ENCODE data around the gene ARHGAP19.
"Not testable (repeated sequence)": the region's sequence is repeated elsewhere in the genome, so short reads cannot be mapped to it uniquely, and the experiment has no call there.

ARHGAP19 gene

DNA sequence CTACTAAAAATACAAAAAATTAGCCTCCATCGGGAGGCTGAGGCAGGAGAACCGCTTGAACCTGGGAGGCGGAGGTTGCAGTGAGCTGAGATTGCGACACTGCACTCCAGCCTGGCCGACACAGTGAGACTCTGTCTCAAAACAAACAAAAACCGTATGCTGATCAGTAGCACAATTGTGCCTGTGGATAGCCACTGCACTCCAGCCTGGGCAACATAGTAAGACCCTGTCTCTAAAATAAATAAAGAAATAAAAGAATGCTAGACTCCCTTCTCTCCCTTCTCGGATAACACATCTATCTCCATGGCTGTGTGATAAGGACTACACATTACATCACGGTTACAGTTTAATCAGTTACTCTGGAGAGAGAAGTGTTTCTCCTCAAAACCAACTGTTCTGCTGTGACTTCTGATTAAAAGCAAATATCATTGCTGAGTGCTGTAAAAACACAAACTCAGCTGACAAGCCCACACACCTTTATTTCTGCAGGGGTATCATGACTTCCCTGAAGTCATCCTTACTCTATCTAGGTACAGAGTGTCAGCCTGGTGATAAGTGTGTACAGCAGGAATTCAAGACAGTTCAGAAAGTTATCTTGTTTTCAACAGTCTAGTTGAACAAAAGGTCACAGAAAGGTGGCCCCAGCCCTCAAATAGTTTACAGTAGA is 5.3 kb upstream of the ARHGAP19 start:
- H3K27me3 ChIP-seq (ENCODE audit: control insufficient read depth in 1 of 2, insufficient read depth in 2 of 2, low read length in 2 of 2), result no peaks in the 10 kb centered on the region
- H3K4me3 ChIP-seq (ENCODE audit: low read depth in 1 of 2, low read length in 2 of 2), result no peak overlapping the region
- H3K9ac ChIP-seq (ENCODE audit: low read length), result no peak overlapping the region
- no peaks in the 10 kb centered on the region for H3K36me3 ChIP-seq (ENCODE audit: insufficient read depth, low read length)
- no peaks in the 10 kb centered on the region for H3K4me1 ChIP-seq (ENCODE audit: insufficient read depth, low read length)
- H3K9me3 ChIP-seq (ENCODE audit: low read length), result no peaks in the 10 kb centered on the region
- no peak overlapping the region for H3K27ac ChIP-seq (ENCODE audit: low read depth, low read length)

DNA sequence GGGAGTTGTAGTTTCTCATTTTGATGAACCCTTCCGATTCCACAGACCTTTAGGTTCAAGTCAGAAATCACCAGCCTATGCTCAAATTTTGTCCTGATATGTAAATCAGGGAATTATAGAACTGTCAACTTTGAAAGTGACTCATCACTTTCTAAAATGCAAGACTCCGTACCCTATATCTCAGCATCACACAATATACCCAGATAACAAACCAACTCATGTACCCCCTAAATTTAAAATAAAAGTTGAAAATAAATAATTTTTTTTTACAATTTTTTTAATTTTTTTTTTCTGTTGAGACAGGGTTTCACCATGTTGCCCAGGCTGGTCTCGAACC is 393 bp upstream of the ARHGAP19 start:
- no peak overlapping the region for H3K9ac ChIP-seq (ENCODE audit: low read length)
- H3K27ac ChIP-seq (ENCODE audit: low read depth, low read length), result no peak overlapping the region
- no peaks in the 10 kb centered on the region for H3K36me3 ChIP-seq (ENCODE audit: insufficient read depth, low read length)
- no peaks in the 10 kb centered on the region for H3K27me3 ChIP-seq (ENCODE audit: control insufficient read depth in 1 of 2, insufficient read depth in 2 of 2, low read length in 2 of 2)
- peaks cover 7% of the 10 kb centered on the region for H3K4me1 ChIP-seq (ENCODE audit: insufficient read depth, low read length)
- H3K4me3 ChIP-seq (ENCODE audit: low read depth in 1 of 2, low read length in 2 of 2), result no peak overlapping the region
- no peaks in the 10 kb centered on the region for H3K9me3 ChIP-seq (ENCODE audit: low read length)

DNA sequence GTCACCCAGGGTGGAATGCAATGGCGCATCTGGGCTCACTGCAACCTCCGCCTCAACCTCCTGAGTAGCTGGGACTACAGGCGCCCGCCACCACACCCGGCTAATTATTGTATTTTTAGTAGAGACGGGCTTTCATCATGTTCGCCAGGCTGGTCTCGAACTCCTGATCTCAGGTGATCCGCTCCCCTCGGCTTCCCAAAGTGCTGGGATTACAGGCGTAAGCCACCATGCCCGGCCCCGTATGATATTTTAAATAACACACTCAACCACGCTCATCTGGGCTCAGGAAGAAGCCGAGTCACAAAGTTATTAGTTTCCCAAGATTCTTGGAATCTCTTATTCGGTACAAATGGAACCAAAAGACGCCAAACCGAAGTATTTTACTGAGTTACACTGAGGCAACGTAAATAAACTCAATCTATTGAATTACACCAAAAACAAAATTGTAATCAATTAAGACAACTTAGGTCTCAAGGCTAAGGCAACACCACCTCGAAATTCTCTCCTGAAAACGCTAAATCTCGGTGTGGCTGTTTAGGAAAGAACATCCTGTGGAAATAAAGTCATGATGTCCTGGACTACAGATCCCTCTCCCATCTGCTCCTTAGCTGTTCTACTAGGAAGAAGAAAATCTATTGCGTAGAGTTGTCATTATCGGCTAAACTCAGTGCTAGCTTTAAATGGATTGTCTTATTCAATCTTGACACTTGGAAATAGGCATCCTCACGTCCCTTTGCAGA is 910 bp downstream of the ARHGAP19 start:
- Histone ChIP-seq H3K27me3 (ENCODE audit: control insufficient read depth in 1 of 2, insufficient read depth in 2 of 2, low read length in 2 of 2) (no peaks in the 10 kb centered on the region), H3K9ac (ENCODE audit: low read length) (peak overlapping the region; percentile 42), H3K27ac (ENCODE audit: low read depth, low read length) (peak overlapping the region; percentile 98), H3K9me3 (ENCODE audit: low read length) (no peaks in the 10 kb centered on the region), H3K4me3 (ENCODE audit: low read depth in 1 of 2, low read length in 2 of 2) (peak overlapping the region; percentile 89 to 93), H3K36me3 (ENCODE audit: insufficient read depth, low read length) (no peaks in the 10 kb centered on the region), H3K4me1 (ENCODE audit: insufficient read depth, low read length) (peaks cover 7% of the 10 kb centered on the region)

DNA sequence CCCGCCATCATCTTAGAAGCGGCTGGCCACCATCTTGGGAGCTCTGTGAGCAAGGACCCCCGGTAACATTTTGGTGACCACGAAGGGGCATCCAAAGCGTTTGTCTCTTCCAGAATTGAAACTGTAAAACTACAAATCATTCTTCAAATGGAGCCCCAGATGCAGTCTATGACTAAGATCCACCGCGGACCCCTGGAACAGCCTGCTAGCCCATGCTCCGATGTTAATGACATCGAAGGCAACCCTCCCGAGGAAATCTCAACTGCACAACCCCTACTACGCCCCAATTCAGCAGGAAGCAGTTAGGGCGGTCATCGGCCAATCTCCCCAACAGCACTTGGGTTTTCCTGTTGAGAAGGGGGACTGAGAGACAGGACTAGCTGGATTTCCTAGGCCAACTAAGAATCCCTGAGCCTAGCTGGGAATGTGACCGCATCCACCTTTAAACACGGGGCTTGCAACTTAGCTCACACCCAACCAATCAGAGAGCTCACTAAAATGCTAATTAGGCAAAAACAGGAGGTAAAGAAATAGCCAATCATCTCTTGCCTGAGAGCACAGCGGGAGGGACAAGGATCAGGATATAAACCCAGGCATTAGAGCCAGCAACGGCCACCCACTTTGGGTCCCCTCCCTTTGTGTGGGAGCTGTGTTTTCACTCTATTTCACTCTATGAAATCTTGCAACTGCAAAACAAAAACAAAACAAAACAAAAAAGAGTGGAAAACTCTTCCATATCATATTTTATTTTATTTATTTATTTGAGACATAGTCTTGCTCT is 1.7 kb downstream of the ARHGAP19 start:
- not testable (repeated sequence) for H3K4me3 ChIP-seq (ENCODE audit: low read depth in 1 of 2, low read length in 2 of 2)

DNA sequence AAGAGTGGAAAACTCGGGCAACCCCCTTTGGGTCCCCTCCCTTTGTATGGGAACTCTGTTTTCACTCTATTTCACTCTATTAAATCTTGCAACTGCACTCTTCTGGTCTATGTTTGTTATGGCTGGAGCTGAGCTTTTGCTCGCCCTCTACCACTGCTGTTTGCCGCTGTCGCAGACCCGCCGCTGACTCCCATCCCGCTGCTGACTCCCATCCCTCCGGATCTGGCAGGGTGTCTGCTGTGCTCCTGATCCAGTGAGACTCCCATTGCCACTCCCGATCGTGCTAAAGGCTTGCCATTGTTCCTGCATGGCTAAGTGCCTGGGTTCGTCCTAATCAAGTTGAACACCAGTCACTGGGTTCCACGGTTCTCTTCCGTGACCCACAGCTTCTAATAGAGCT is 2.4 kb downstream of the ARHGAP19 start:
- H3K9me3 ChIP-seq (ENCODE audit: low read length); H3K27me3 ChIP-seq (ENCODE audit: control insufficient read depth in 1 of 2, insufficient read depth in 2 of 2, low read length in 2 of 2); H3K4me1 ChIP-seq (ENCODE audit: insufficient read depth, low read length); H3K4me3 ChIP-seq (ENCODE audit: low read depth in 1 of 2, low read length in 2 of 2); H3K27ac ChIP-seq (ENCODE audit: low read depth, low read length); H3K36me3 ChIP-seq (ENCODE audit: insufficient read depth, low read length); H3K9ac ChIP-seq (ENCODE audit: low read length): not testable (repeated sequence)

More for the DNA sequence above, 1.7 kb downstream of the ARHGAP19 start:
- H3K4me1 ChIP-seq (ENCODE audit: insufficient read depth, low read length); H3K9ac ChIP-seq (ENCODE audit: low read length); H3K27ac ChIP-seq (ENCODE audit: low read depth, low read length); H3K9me3 ChIP-seq (ENCODE audit: low read length); H3K27me3 ChIP-seq (ENCODE audit: control insufficient read depth in 1 of 2, insufficient read depth in 2 of 2, low read length in 2 of 2); H3K36me3 ChIP-seq (ENCODE audit: insufficient read depth, low read length): not testable (repeated sequence)

DNA sequence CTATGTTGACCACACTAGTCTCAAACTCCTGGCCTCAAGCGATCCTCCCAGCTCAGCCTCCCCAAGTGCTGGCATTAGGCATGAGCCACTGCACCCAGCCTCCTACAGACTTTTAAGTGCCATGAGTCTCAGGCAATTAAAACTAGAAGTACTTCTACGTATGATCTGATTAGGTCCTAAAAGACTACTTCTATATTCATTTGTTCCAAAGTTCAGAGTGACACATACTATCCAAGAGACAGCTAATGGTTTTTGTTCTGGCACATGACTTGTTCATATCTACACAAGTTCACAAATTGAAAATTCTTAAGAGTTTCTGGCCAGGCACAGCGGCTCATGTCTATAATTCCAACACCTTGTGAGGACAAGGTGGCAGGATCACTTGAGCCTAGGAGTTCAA is 11.7 kb downstream of the ARHGAP19 start:
- Histone ChIP-seq H3K4me1 (ENCODE audit: insufficient read depth, low read length) (peaks cover 14% of the 10 kb centered on the region), H3K27me3 (ENCODE audit: control insufficient read depth in 1 of 2, insufficient read depth in 2 of 2, low read length in 2 of 2) (no peaks in the 10 kb centered on the region), H3K4me3 (ENCODE audit: low read depth in 1 of 2, low read length in 2 of 2) (no peak overlapping the region), H3K27ac (ENCODE audit: low read depth, low read length) (no peak overlapping the region), H3K9me3 (ENCODE audit: low read length) (no peaks in the 10 kb centered on the region), H3K9ac (ENCODE audit: low read length) (no peak overlapping the region), H3K36me3 (ENCODE audit: insufficient read depth, low read length) (no peaks in the 10 kb centered on the region)

DNA sequence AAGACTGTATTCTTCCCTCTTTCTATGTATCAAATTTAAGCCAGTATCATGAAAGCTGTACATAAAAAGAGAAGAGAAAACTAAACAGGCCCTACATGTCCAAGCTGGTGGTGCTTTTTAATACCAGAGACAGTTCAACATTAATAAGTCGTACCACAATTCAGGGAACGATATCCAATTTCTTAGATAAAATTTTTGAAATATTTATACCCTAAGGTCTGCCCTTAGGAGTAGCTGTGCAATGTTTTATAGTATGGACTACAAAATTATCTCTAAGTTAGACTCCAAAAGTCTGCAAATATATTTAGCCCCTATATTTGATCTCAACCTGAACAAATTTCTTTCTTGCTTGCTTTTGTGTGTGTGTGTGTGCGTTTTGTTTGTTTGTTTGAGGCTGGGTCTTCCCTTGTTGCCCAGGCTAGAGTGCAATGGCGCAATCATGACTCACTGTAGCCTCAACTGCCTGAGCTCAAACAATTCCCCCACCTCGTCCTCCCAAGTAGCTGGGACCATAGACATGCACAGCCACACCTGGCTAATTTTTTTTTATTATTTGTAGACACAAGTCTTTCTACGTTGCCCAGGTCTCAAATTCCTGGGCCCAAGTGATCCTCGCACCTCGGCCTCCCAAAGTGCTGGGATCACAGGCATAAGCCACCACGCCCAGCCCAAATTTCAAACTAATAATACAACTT is 13.2 kb downstream of the ARHGAP19 start:
- H3K36me3 ChIP-seq (ENCODE audit: insufficient read depth, low read length), result no peaks in the 10 kb centered on the region
- no peaks in the 10 kb centered on the region for H3K9me3 ChIP-seq (ENCODE audit: low read length)
- H3K9ac ChIP-seq (ENCODE audit: low read length), result no peak overlapping the region
- no peak overlapping the region for H3K4me3 ChIP-seq (ENCODE audit: low read depth in 1 of 2, low read length in 2 of 2)
- H3K27me3 ChIP-seq (ENCODE audit: control insufficient read depth in 1 of 2, insufficient read depth in 2 of 2, low read length in 2 of 2), result no peaks in the 10 kb centered on the region
- peaks cover 14% of the 10 kb centered on the region for H3K4me1 ChIP-seq (ENCODE audit: insufficient read depth, low read length)
- H3K27ac ChIP-seq (ENCODE audit: low read depth, low read length), result no peak overlapping the region

DNA sequence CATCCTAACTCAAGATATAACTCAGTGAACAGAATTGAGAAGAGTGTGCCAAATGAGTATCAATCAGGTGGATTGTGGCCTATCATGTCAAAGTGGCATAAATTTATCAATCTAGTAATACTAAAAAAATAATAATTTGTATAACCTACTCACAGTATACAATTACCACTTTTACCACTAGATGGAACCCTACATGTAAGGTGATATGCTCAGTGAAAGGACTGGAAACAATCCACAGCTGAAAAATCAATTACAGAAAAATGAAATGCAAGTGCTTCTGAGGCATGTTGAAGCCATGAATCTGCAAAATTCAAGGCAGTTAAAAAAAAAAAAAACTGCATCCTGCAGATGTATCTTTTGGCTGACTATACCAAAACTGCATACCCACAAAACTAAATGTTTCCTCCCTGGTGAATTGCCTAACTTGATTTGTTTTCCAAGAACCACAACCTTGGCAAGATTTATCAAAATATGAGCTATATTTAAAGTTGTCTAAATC is 13.9 kb downstream of the ARHGAP19 start:
- Histone ChIP-seq H3K9ac (ENCODE audit: low read length) (no peak overlapping the region), H3K27ac (ENCODE audit: low read depth, low read length) (no peak overlapping the region), H3K4me3 (ENCODE audit: low read depth in 1 of 2, low read length in 2 of 2) (no peak overlapping the region)

DNA sequence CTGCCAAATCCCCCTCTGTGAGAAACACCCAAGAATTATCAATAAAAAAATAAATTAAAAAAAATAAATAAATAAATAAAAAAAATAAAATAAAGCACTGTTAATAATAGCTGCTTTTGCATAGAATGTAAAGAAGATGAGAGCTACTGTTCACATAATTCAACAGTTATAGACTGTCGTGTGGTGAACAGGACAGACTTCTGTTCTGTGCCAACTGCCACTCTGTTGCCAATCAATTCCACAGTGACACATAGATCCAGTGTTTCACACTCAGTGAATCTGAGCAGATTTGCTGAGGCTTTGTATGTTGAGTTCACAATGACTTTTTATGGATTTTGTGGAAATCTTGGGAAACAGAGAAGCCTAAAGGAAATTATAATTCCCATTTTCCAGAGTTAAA is 14.9 kb downstream of the ARHGAP19 start:
- H3K36me3 ChIP-seq (ENCODE audit: insufficient read depth, low read length), result no peaks in the 10 kb centered on the region
- no peaks in the 10 kb centered on the region for H3K9me3 ChIP-seq (ENCODE audit: low read length)
- H3K4me1 ChIP-seq (ENCODE audit: insufficient read depth, low read length), result peaks cover 14% of the 10 kb centered on the region
- no peak overlapping the region for H3K27ac ChIP-seq (ENCODE audit: low read depth, low read length)
- no peak overlapping the region for H3K9ac ChIP-seq (ENCODE audit: low read length)
- no peak overlapping the region for H3K4me3 ChIP-seq (ENCODE audit: low read depth in 1 of 2, low read length in 2 of 2)
- no peaks in the 10 kb centered on the region for H3K27me3 ChIP-seq (ENCODE audit: control insufficient read depth in 1 of 2, insufficient read depth in 2 of 2, low read length in 2 of 2)

More for the DNA sequence above, 13.9 kb downstream of the ARHGAP19 start:
- Histone ChIP-seq H3K36me3 (ENCODE audit: insufficient read depth, low read length) (no peaks in the 10 kb centered on the region), H3K9me3 (ENCODE audit: low read length) (no peaks in the 10 kb centered on the region), H3K4me1 (ENCODE audit: insufficient read depth, low read length) (peaks cover 14% of the 10 kb centered on the region), H3K27me3 (ENCODE audit: control insufficient read depth in 1 of 2, insufficient read depth in 2 of 2, low read length in 2 of 2) (no peaks in the 10 kb centered on the region)

DNA sequence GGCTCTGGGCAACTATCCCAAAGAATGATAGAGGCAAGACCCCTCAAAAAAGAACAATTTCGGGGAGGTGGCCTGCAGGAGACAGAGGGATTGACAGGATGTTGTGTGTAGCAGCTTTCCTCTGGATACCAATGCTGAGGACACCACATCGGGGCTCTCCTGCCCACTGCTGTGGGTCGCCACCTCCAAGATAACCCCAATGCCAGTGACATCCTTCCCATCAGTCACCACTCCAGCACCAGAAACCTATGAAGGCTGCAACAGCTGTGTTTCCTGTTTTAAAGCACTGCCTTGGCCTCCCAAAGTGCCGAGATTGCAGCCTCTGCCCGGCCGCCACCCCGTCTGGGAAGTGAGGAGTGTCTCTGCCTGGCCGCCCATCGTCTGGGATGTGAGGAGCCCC is 17.6 kb downstream of the ARHGAP19 start:
- no peak overlapping the region for H3K27ac ChIP-seq (ENCODE audit: low read depth, low read length)
- H3K9me3 ChIP-seq (ENCODE audit: low read length), result no peaks in the 10 kb centered on the region
- no peak overlapping the region for H3K4me3 ChIP-seq (ENCODE audit: low read depth in 1 of 2, low read length in 2 of 2)
- H3K27me3 ChIP-seq (ENCODE audit: control insufficient read depth in 1 of 2, insufficient read depth in 2 of 2, low read length in 2 of 2), result no peaks in the 10 kb centered on the region
- H3K9ac ChIP-seq (ENCODE audit: low read length), result no peak overlapping the region
- no peaks in the 10 kb centered on the region for H3K36me3 ChIP-seq (ENCODE audit: insufficient read depth, low read length)
- H3K4me1 ChIP-seq (ENCODE audit: insufficient read depth, low read length), result peaks cover 14% of the 10 kb centered on the region

DNA sequence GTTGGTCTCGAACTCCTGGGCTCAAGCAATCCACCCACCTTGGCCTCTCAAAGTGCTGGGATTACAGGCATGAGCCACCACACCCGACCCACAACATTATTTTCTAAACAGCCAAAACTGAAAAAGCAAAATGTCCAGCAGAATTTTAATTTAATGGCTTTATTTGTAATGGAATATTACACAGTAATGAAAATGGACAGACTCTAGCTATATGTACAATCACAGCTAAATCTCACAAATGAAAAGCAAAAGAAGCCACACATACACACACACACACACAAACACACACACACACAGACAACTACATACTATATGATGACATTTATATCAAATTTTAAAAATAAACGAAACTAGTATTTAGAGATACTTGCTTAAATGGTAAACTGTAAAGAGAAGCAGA is 18.7 kb downstream of the ARHGAP19 start:
- Histone ChIP-seq H3K4me3 (ENCODE audit: low read depth in 1 of 2, low read length in 2 of 2) (no peak overlapping the region), H3K27me3 (ENCODE audit: control insufficient read depth in 1 of 2, insufficient read depth in 2 of 2, low read length in 2 of 2) (no peaks in the 10 kb centered on the region), H3K9ac (ENCODE audit: low read length) (no peak overlapping the region)

More for the DNA sequence above, 18.7 kb downstream of the ARHGAP19 start:
- Histone ChIP-seq H3K9me3 (ENCODE audit: low read length) (no peaks in the 10 kb centered on the region), H3K36me3 (ENCODE audit: insufficient read depth, low read length) (no peaks in the 10 kb centered on the region), H3K4me1 (ENCODE audit: insufficient read depth, low read length) (peaks cover 11% of the 10 kb centered on the region), H3K27ac (ENCODE audit: low read depth, low read length) (no peak overlapping the region)

All from muscle layer of colon (tissue), 2 donors.